K562 (cell line): ENCODE data around the gene NFE2. TPM values are rescaled to one million over a fixed set of nuclear protein-coding genes. Genes with fewer than 3 reads are reported as not detected.

Experiments
- AFF1 ChIP-seq, 2 experiments: fragments of 450-650 bp; IDR thresholded peaks; 2 replicates each; pipeline ENCODE4 v1.6.1; 2018; ENCODE audit warnings: mild to moderate bottlenecking in 2 of 2, low read depth in 1 of 2; ENCODE audit not compliant: partially characterized antibody in 2 of 2
- BRD9 ChIP-seq: fragments of 450-650 bp; IDR thresholded peaks from 2 replicates; pipeline ENCODE4 v1.6.1; 2018; ENCODE audit warnings: low read depth; ENCODE audit not compliant: partially characterized antibody
- CBX1 ChIP-seq: sonication (generic); IDR thresholded peaks from 2 replicates; pipeline ENCODE4 v1.6.1; 2016; ENCODE audit warnings: antibody characterized with exemption, low read depth, mild to moderate bottlenecking
- CEBPB ChIP-seq: fragments of 450-650 bp; IDR thresholded peaks from 2 replicates; pipeline ENCODE4 v1.6.1; 2016; ENCODE audit warnings: missing genetic modification characterization, missing compliant biosample characterization
- CXXC5 ChIP-seq: fragments of 250-450 bp; sonication (Bioruptor Pico); IDR thresholded peaks from 2 replicates; pipeline ENCODE4 v1.8.0; 2022; ENCODE audit warnings: inconsistent platforms, mild to moderate bottlenecking, moderate library complexity
- E2F8 ChIP-seq: fragments of 450-650 bp; IDR thresholded peaks from 2 replicates; pipeline ENCODE4 v1.7.1; 2018; ENCODE audit warnings: mild to moderate bottlenecking, low read depth; ENCODE audit not compliant: partially characterized antibody
- ELF1 ChIP-seq: fragments of 200-800 bp; sonication (Bioruptor generic); IDR thresholded peaks from 2 replicates; pipeline ENCODE4 v1.6.1; 2016; ENCODE audit warnings: missing genetic modification characterization, missing compliant biosample characterization
- MXD1 ChIP-seq: fragments of 250-450 bp; sonication (Bioruptor Pico); IDR thresholded peaks from 2 replicates; pipeline ENCODE4 v1.8.0; 2021; ENCODE audit warnings: borderline replicate concordance, mild to moderate bottlenecking, moderate library complexity; ENCODE audit not compliant: poor library complexity, severe bottlenecking
- NFIC ChIP-seq: fragments of 450-650 bp; IDR thresholded peaks from 2 replicates; pipeline ENCODE4 v1.6.1; 2017; ENCODE audit warnings: mild to moderate bottlenecking, inconsistent platforms
- RB1 ChIP-seq: fragments of 450-650 bp; IDR thresholded peaks from 2 replicates; pipeline ENCODE4 v1.6.1; 2017; ENCODE audit warnings: low read depth, mild to moderate bottlenecking
- SP2 ChIP-seq: IDR thresholded peaks from 2 replicates; pipeline ENCODE4 v1.6.1; 2011; ENCODE audit warnings: mild to moderate bottlenecking, low read depth, low read length, moderate library complexity; ENCODE audit not compliant: poor library complexity, severe bottlenecking; ENCODE audit errors: extremely low read depth
- TAF15 ChIP-seq: fragments of 200-400 bp; formaldehyde crosslinking; IDR thresholded peaks from 2 replicates; pipeline ENCODE4 v1.6.1; 2017; ENCODE audit warnings: mild to moderate bottlenecking, low read depth, low read length, moderate library complexity
- TSC22D4 ChIP-seq: fragments of 450-650 bp; IDR thresholded peaks from 2 replicates; pipeline ENCODE4 v1.6.1; 2016; ENCODE audit warnings: missing genetic modification characterization, missing biosample characterization, control low read depth
- UBTF ChIP-seq, 2 experiments: IDR thresholded peaks; 2 replicates each; pipeline ENCODE4 v1.6.1; 2012; ENCODE audit warnings: improper control_type of control experiment in 2 of 2, low read depth in 2 of 2, low read length in 2 of 2, borderline replicate concordance in 1 of 2
- polyA plus RNA-seq, 8 experiments: library from polyadenylated mRNA; depleted of rRNA in 4 of 8; stranded (reverse) in 5 of 8; unstranded in 3 of 8; fragments of >200 nt; fragmentation: Nextera tagmentation in 2 of 8; fragmentation: Illumina TruSeq in 1 of 8; extraction: Ambion mirVana in 2 of 8; extraction: Trizol in 1 of 8; gene quantifications; 2 replicates each; pipeline versions ENCODE4 v1.2.1 to v1.2.3, GENCODE V29; 2011 to 2014; ENCODE audit warnings: inconsistent platforms in 1 of 8, missing spikeins in 1 of 8
- total RNA-seq, 7 experiments: library from RNA; depleted of rRNA in 6 of 7; stranded (reverse); fragments of >200 nt in 6 of 7; fragmentation: Illumina TruSeq in 2 of 7; extraction: Trizol in 2 of 7; gene quantifications; 2 replicates each; pipeline versions ENCODE4 v1.2.1 to v1.2.3, GENCODE V29; 2011 to 2021; ENCODE audit warnings: low replicate concordance in 1 of 7

NFE2 gene
- total and polyA plus RNA-seq, 9 of the 15 experiments (the other 6 are each of a cell fraction or from before 2014, with no cell fraction given), result 12.3 to 282 (median 208) TPM

- TF ChIP-seq AFF1 (IDR thresholded peaks at IDR 0.05; ENCODE audit: low read depth in 1 of 2, partially characterized antibody in 2 of 2) (peak in 1 of 2 experiments; percentile 84), ELF1 (tag) (peak; percentile 36; the same call in 1 of the 2 replicates), MXD1 (CRISPR knock-in tag) (peak; percentile 41), E2F8 (peak; percentile 69), UBTF (IDR thresholded peaks at IDR 0.05; ENCODE audit: borderline replicate concordance in 1 of 2, low read depth in 2 of 2, low read length in 2 of 2) (no peak), SP2 (peak; percentile 77), CXXC5 (CRISPR knock-in tag) (peak; percentile 75), CBX1 (peak; percentile 71; the same call in 1 of the 2 replicates), RB1 (peak; percentile 98), NFIC (peak; percentile 17; the same call in 1 of the 2 replicates), CEBPB (tag) (peak; percentile 76), BRD9 (no peak), TSC22D4 (tag) (no peak), TAF15 (no peak)
Observed at GRCh38 chr12:54279632-54280467, 21.0 kb downstream of the NFE2 start, which contains the start of gene CBX5 (continued).
